H7 (cell line): Measurements from ENCODE around the gene EEF1E1. TPM values are rescaled to one million over a fixed set of nuclear protein-coding genes. Genes with fewer than 3 reads are reported as not detected.

Experiments
- DNase-seq: peaks from one replicate; pipeline ENCODE4 v3.0.0; 2012
- H3K27me3 ChIP-seq: 2 replicates; pipeline ENCODE4 v1.6.0; 2011; ENCODE audit warnings: mild to moderate bottlenecking, low read length; ENCODE audit not compliant: control insufficient read depth, insufficient read depth
- H3K36me3 ChIP-seq: replicated peaks from 2 replicates; pipeline ENCODE4 v1.5.1; 2011; ENCODE audit warnings: low read length; ENCODE audit not compliant: control insufficient read depth, insufficient read depth
- H3K4me3 ChIP-seq: 2 replicates; pipeline ENCODE4 v1.5.1; 2011; ENCODE audit warnings: low read depth, mild to moderate bottlenecking, control low read depth, low read length, moderate library complexity; ENCODE audit not compliant: insufficient read depth
- total RNA-seq: library from RNA; depleted of rRNA; stranded (reverse); fragments of >200 nt; shearing (Covaris generic); gene quantifications from 2 replicates; pipeline ENCODE4 v1.2.3, GENCODE V29; 2014

EEF1E1 gene
- total RNA-seq, 1 experiment from 2014 or later = 99.8 TPM

- Histone ChIP-seq H3K4me3 (no peak overlapping the region), H3K36me3 (no peaks in the 10 kb centered on the region), H3K27me3 (no peaks in the 10 kb centered on the region)
- no peak for DNase-seq
Measured at GRCh38 chr6:8108759-8109539, 6.6 kb upstream of the EEF1E1 start.

- Histone ChIP-seq H3K36me3 (no peaks in the 10 kb centered on the region), H3K27me3 (no peaks in the 10 kb centered on the region), H3K4me3 (no peak overlapping the region)
- DNase-seq = no peak
Measured at GRCh38 chr6:8108031-8108660, 5.8 kb upstream of the EEF1E1 start.

- Histone ChIP-seq H3K27me3 (no peaks in the 10 kb centered on the region), H3K4me3 (no peak overlapping the region), H3K36me3 (no peaks in the 10 kb centered on the region)
- no peak for DNase-seq
Measured at GRCh38 chr6:8105791-8106190, 3.4 kb upstream of the EEF1E1 start.

GRCh38 chr6:8103726-8104125 lies 1.4 kb upstream of the EEF1E1 start:
- no peak overlapping the region for H3K4me3 ChIP-seq
- DNase-seq = no peak
- H3K36me3 ChIP-seq = no peaks in the 10 kb centered on the region
- no peaks in the 10 kb centered on the region for H3K27me3 ChIP-seq

- no peak for DNase-seq
- no peaks in the 10 kb centered on the region for H3K27me3 ChIP-seq
- peaks cover 11% of the 10 kb centered on the region for H3K36me3 ChIP-seq
- no peak overlapping the region for H3K4me3 ChIP-seq
Measured at GRCh38 chr6:8100159-8100854, 2.0 kb downstream of the EEF1E1 start.

GRCh38 chr6:8090650-8091049 lies 11.7 kb downstream of the EEF1E1 start:
- H3K4me3 ChIP-seq = no peak overlapping the region
- no peak for DNase-seq
- no peaks in the 10 kb centered on the region for H3K27me3 ChIP-seq
- H3K36me3 ChIP-seq = peaks cover 25% of the 10 kb centered on the region

GRCh38 chr6:8088886-8089285 lies 13.5 kb downstream of the EEF1E1 start:
- Histone ChIP-seq H3K36me3 (peaks cover 23% of the 10 kb centered on the region), H3K4me3 (no peak overlapping the region), H3K27me3 (no peaks in the 10 kb centered on the region)
- DNase-seq = no peak

GRCh38 chr6:8087870-8088754 lies 14.2 kb downstream of the EEF1E1 start:
- DNase-seq = no peak
- Histone ChIP-seq H3K4me3 (no peak overlapping the region), H3K27me3 (no peaks in the 10 kb centered on the region), H3K36me3 (peaks cover 23% of the 10 kb centered on the region)

- peaks cover 23% of the 10 kb centered on the region for H3K36me3 ChIP-seq
- H3K4me3 ChIP-seq = no peak overlapping the region
- no peak for DNase-seq
- no peaks in the 10 kb centered on the region for H3K27me3 ChIP-seq
Measured at GRCh38 chr6:8086755-8087306, 15.5 kb downstream of the EEF1E1 start.

GRCh38 chr6:8085053-8085511 lies 17.3 kb downstream of the EEF1E1 start:
- peaks cover 21% of the 10 kb centered on the region for H3K36me3 ChIP-seq
- no peak overlapping the region for H3K4me3 ChIP-seq
- no peaks in the 10 kb centered on the region for H3K27me3 ChIP-seq
- no peak for DNase-seq

GRCh38 chr6:8084586-8084985 lies 17.8 kb downstream of the EEF1E1 start:
- H3K36me3 ChIP-seq = peaks cover 21% of the 10 kb centered on the region
- DNase-seq = no peak
- H3K27me3 ChIP-seq = no peaks in the 10 kb centered on the region
- H3K4me3 ChIP-seq = no peak overlapping the region

- H3K27me3 ChIP-seq = no peaks in the 10 kb centered on the region
- peaks cover 9% of the 10 kb centered on the region for H3K36me3 ChIP-seq
- no peak for DNase-seq
- no peak overlapping the region for H3K4me3 ChIP-seq
Measured at GRCh38 chr6:8082954-8083858, 19.1 kb downstream of the EEF1E1 start.

GRCh38 chr6:8082572-8082953 lies 19.8 kb downstream of the EEF1E1 start:
- no peak for DNase-seq

More at GRCh38 chr6:8082572-8082953, 19.8 kb downstream of the EEF1E1 start:
- Histone ChIP-seq H3K36me3 (peaks cover 3% of the 10 kb centered on the region), H3K27me3 (no peaks in the 10 kb centered on the region), H3K4me3 (no peak overlapping the region)
